ENCODE measurements around the gene SLC25A26. TPM values are rescaled to one million over a fixed set of nuclear protein-coding genes. Genes with fewer than 3 reads are reported as not detected.
"Not testable (repeated sequence)": the region's sequence is repeated elsewhere in the genome, so short reads cannot be mapped to it uniquely, and the experiment has no call there.

SLC25A26 gene
- total and polyA plus RNA-seq, 2 donors (not counting 1 experiment from before 2014, with no cell fraction given) = 14.2 to 29.0 TPM

DNA sequence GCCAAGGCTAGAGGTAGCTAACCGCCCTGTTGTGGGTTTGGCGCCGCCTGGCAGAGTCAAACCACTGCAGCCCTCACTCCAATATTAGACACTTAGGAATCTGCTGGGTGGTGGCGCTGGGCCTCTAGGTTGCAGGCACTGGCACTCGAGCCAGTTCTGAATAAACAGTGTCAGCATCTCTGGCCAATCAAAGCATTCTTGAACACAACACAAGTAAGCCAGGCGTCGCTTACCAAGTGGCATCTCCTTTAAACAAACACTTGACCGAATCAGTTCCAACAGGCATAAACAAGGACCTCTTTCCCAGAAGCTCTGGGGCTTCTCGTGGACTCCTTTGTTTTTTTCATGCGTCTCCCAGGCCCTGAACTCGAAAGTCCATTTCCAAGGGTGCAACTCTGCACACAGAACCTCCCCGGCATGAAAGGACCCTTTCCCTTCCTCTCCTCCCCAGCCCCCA, 197.7 kb downstream of the SLC25A26 start:
- Histone ChIP-seq H3K4me1 (ENCODE audit: control insufficient read depth, extremely low read depth, insufficient read depth, low read length) (peaks cover 8% of the 10 kb centered on the region), H3K9me3 (ENCODE audit: control insufficient read depth, insufficient read depth, low read depth, low read length) (no peaks in the 10 kb centered on the region), H3K4me2 (ENCODE audit: extremely low read depth, insufficient read depth, low read length) (no peak overlapping the region), H3K27me3 (ENCODE audit: control insufficient read depth, insufficient read depth, low read length) (no peaks in the 10 kb centered on the region), H3K27ac (ENCODE audit: insufficient read depth, low read length) (no peak overlapping the region), H3K9ac (ENCODE audit: insufficient read depth, low read length) (no peak overlapping the region), H3K36me3 (ENCODE audit: control insufficient read depth, insufficient read depth, low read length) (no peaks in the 10 kb centered on the region), H2AFZ (ENCODE audit: low read length) (no peak overlapping the region), H4K20me1 (ENCODE audit: control insufficient read depth, extremely low read depth, insufficient read depth, low read length) (no peaks in the 10 kb centered on the region), H3K4me3 (replicated peaks in 1 of 4; ENCODE audit: control extremely low read depth in 1 of 4, insufficient read depth in 1 of 4, low read depth in 3 of 4, low read length in 4 of 4) (no peak overlapping the region), H3K79me2 (ENCODE audit: control insufficient read depth, insufficient read depth, low read length) (no peaks in the 10 kb centered on the region)
- TF ChIP-seq EZH2 (IDR thresholded peaks at IDR 0.05; ENCODE audit: low read length, missing control alignments) = no peak
- TF ChIP-seq, protein P1, sequence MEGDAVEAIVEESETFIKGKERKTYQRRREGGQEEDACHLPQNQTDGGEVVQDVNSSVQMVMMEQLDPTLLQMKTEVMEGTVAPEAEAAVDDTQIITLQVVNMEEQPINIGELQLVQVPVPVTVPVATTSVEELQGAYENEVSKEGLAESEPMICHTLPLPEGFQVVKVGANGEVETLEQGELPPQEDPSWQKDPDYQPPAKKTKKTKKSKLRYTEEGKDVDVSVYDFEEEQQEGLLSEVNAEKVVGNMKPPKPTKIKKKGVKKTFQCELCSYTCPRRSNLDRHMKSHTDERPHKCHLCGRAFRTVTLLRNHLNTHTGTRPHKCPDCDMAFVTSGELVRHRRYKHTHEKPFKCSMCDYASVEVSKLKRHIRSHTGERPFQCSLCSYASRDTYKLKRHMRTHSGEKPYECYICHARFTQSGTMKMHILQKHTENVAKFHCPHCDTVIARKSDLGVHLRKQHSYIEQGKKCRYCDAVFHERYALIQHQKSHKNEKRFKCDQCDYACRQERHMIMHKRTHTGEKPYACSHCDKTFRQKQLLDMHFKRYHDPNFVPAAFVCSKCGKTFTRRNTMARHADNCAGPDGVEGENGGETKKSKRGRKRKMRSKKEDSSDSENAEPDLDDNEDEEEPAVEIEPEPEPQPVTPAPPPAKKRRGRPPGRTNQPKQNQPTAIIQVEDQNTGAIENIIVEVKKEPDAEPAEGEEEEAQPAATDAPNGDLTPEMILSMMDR (conservative IDR thresholded peaks at IDR 0.05 in 1 of 2, IDR thresholded peaks at IDR 0.05 in 1 of 2; ENCODE audit: low read depth in 1 of 2, low read length in 2 of 2) = no peak
- DNase-seq (ENCODE audit: low read depth in 2 of 2) = peak; percentile 81 to 87

DNA sequence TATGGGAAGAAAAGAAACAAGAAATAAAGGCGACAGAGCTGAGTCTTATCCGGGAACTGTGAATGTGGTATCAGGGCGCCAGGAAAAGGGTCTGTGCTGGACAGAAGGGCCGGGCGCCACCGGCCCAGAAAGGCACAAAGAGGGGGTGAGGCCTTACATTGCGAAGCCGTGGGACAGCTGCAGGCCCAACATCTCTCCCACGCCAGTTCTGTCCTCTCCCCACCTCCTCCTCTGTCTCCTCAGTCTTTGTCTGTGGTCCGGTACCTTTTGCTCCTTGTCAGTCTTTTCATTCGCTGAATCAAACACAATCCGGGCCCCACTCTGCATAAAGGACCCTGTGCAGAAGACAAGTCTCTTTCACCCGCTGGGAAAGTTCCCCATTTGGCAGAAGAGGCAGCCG, 198.2 kb downstream of the SLC25A26 start:
- Histone ChIP-seq H3K9me3 (ENCODE audit: control insufficient read depth, insufficient read depth, low read depth, low read length) (no peaks in the 10 kb centered on the region), H4K20me1 (ENCODE audit: control insufficient read depth, extremely low read depth, insufficient read depth, low read length) (no peaks in the 10 kb centered on the region), H3K36me3 (ENCODE audit: control insufficient read depth, insufficient read depth, low read length) (no peaks in the 10 kb centered on the region), H3K9ac (ENCODE audit: insufficient read depth, low read length) (no peak overlapping the region), H3K27me3 (ENCODE audit: control insufficient read depth, insufficient read depth, low read length) (no peaks in the 10 kb centered on the region), H3K4me2 (ENCODE audit: extremely low read depth, insufficient read depth, low read length) (no peak overlapping the region), H3K4me1 (ENCODE audit: control insufficient read depth, extremely low read depth, insufficient read depth, low read length) (peaks cover 5% of the 10 kb centered on the region), H2AFZ (ENCODE audit: low read length) (no peak overlapping the region), H3K27ac (ENCODE audit: insufficient read depth, low read length) (no peak overlapping the region), H3K79me2 (ENCODE audit: control insufficient read depth, insufficient read depth, low read length) (no peaks in the 10 kb centered on the region), H3K4me3 (replicated peaks in 1 of 4; ENCODE audit: control extremely low read depth in 1 of 4, insufficient read depth in 1 of 4, low read depth in 3 of 4, low read length in 4 of 4) (no peak overlapping the region)
- TF ChIP-seq, protein P1 (conservative IDR thresholded peaks at IDR 0.05 in 1 of 2, IDR thresholded peaks at IDR 0.05 in 1 of 2; ENCODE audit: low read depth in 1 of 2, low read length in 2 of 2) = no peak
- TF ChIP-seq EZH2 (IDR thresholded peaks at IDR 0.05; ENCODE audit: low read length, missing control alignments) = no peak
- no peak for DNase-seq (ENCODE audit: low read depth in 2 of 2)

DNA sequence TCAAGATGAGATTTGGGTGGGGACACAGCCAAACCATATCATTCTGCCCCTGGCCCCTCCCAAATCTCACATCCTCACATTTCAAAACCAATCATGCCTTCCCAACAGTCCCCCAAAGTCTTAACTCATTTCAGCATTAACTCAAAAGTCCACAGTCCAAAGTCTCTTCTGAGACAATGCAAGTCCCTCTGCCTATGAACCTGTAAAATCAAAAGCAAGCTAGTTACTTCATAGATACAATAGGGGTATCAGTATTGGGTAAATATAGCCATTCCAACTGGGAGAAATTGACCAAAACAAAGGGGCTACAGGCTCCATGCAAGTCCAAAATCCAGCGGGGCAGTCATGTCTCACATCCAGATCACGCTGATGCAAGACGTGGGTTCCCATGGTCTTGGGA, 200.3 kb downstream of the SLC25A26 start:
- H2AFZ ChIP-seq (ENCODE audit: low read length); H3K9me3 ChIP-seq (ENCODE audit: control insufficient read depth, insufficient read depth, low read depth, low read length); H3K27ac ChIP-seq (ENCODE audit: insufficient read depth, low read length); H3K4me1 ChIP-seq (ENCODE audit: control insufficient read depth, extremely low read depth, insufficient read depth, low read length); H3K4me2 ChIP-seq (ENCODE audit: extremely low read depth, insufficient read depth, low read length); DNase-seq (ENCODE audit: low read depth in 2 of 2); H4K20me1 ChIP-seq (ENCODE audit: control insufficient read depth, extremely low read depth, insufficient read depth, low read length); H3K79me2 ChIP-seq (ENCODE audit: control insufficient read depth, insufficient read depth, low read length); H3K4me3 ChIP-seq (replicated peaks in 1 of 4; ENCODE audit: control extremely low read depth in 1 of 4, insufficient read depth in 1 of 4, low read depth in 3 of 4, low read length in 4 of 4); H3K36me3 ChIP-seq (ENCODE audit: control insufficient read depth, insufficient read depth, low read length); H3K27me3 ChIP-seq (ENCODE audit: control insufficient read depth, insufficient read depth, low read length); H3K9ac ChIP-seq (ENCODE audit: insufficient read depth, low read length): not testable (repeated sequence)

DNA sequence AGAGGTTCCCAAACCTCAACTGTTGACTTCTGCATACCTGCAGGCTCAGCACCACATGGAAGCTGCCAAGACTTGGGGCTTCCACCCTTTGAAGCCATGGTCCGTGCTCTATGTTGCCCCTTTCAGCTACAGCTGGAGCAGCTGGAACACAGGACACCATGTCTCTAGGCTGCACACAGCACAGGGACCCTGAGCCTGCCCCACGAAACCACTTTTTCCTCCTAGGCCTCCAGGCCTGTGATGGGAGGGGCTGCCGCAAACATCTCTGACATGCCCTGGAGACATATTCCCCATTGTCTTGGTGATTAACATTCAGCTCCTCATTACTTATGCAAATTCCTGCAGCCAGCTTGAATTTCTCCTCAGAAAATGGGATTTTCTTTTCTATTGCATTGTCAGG, 201.1 kb downstream of the SLC25A26 start:
- not testable (repeated sequence) for H3K27me3 ChIP-seq (ENCODE audit: control insufficient read depth, insufficient read depth, low read length); H3K9me3 ChIP-seq (ENCODE audit: control insufficient read depth, insufficient read depth, low read depth, low read length); H3K4me2 ChIP-seq (ENCODE audit: extremely low read depth, insufficient read depth, low read length); H3K27ac ChIP-seq (ENCODE audit: insufficient read depth, low read length); H3K9ac ChIP-seq (ENCODE audit: insufficient read depth, low read length); H2AFZ ChIP-seq (ENCODE audit: low read length); H3K4me1 ChIP-seq (ENCODE audit: control insufficient read depth, extremely low read depth, insufficient read depth, low read length); H3K36me3 ChIP-seq (ENCODE audit: control insufficient read depth, insufficient read depth, low read length); H3K79me2 ChIP-seq (ENCODE audit: control insufficient read depth, insufficient read depth, low read length); H4K20me1 ChIP-seq (ENCODE audit: control insufficient read depth, extremely low read depth, insufficient read depth, low read length); DNase-seq (ENCODE audit: low read depth in 2 of 2); H3K4me3 ChIP-seq (replicated peaks in 1 of 4; ENCODE audit: control extremely low read depth in 1 of 4, insufficient read depth in 1 of 4, low read depth in 3 of 4, low read length in 4 of 4)
